Measurements from ENCODE around the gene YTHDF2.

Gene YTHDF2

DNA sequence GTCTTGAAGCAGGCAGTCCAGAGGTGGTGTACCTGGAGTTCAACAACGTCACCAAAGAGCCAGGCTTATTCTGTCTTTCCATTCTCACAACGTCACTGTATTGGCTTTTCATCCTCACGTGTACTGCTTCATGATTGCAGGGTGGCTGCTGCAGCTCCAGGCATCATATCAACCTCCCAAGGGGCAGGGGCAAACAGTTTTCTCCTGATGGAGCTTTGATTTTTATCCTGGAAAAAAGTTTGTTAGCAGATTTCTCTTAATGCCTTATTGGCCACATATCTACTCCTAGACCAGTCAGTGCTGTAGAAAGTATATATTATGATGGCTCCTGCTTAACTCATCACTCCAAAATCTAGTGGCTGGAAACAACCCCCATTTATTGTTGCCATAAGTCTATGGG lies 66.9 kb downstream of the YTHDF2 start:
- no peak for DNase-seq

DNA sequence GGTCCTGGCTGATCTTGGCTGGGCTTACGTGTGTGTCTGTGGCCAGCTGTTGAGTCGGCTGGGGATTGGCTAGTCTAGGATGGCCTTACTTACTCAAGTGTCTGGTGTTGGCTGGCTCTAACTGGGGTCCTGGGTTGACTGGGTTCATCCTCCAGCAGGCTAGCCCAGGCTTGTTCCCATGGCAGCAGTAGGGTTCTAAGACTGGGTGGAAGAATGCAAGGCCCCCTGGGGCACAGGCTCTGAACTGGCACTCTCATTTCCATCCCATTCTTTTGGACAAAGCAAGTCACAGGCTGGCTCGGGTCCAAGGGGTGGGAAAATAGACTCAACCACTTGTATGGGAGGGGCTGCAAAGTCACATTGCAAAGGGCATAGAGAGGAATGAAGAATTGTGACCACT lies 67.3 kb downstream of the YTHDF2 start:
- DNase-seq: no peak

GRCh38 chr1:28807046-28807445 lies 70.3 kb downstream of the YTHDF2 start:
- no peak for DNase-seq

GRCh38 chr1:28807986-28808385 lies 71.2 kb downstream of the YTHDF2 start:
- no peak for DNase-seq

DNA sequence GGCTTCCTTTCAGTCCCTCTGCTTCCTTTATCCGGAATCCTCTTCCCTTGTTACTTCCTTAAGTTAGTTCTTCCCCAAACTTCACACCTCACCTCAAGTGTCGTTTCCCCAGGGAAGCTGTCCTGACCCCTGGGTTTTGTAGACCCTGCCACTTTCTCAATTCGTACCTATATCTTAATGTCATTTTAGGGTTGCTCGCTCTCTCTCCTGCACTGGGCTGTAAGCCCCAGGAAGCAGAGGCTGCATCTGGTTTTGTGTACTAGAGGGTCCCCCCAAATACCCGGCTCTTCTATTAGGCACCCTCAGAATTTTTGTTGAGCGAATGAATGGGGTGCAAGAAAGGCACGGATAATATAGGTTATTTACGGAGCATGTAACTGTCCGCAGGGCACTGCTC lies 74.6 kb downstream of the YTHDF2 start:
- no peak for DNase-seq

GRCh38 chr1:28811766-28812668 lies 75.3 kb downstream of the YTHDF2 start, which contains the start of gene OPRD1:
Gene OPRD1, plus strand, starts transcription at chr1:28812170. Its CDS starts 214 bp downstream, at chr1:28812384.
- no peak for DNase-seq

GRCh38 chr1:28812669-28813468 lies 76.1 kb downstream of the YTHDF2 start:
- no peak for DNase-seq

GRCh38 chr1:28813931-28814465 lies 77.3 kb downstream of the YTHDF2 start:
- DNase-seq: no peak

DNA sequence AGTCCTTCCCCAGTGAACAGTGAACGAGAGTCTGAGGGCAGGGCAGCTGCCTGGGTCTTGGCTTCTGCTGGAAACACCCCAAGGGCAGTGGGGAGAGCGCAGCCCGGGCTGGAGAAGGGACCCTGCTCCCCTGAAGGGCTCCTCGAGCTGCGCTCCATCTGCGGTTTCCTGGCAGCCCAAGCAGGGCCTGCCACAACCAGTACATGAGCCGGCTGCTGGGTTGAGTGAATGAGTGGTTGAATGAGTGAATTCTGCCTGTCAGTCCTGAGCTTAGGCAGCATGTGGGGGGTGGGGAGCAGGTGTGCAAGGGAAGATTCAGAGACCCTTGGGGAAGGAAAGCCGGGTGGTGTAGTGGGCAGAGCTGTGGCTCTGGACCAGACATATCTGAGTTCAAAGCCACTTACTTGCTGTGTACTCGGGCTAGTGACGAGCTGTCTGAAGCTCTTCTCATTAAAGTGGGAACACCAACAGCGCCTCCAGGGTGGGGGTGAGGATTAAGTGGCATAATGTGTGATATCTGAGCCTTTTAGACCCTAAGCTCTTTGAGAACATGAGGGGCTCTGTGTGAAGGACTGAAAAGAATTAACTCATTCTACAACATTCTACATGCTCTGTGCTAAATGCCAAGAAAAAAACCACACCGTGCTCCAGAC lies 78.9 kb downstream of the YTHDF2 start:
- no peak for DNase-seq

GRCh38 chr1:28817133-28817532 lies 80.4 kb downstream of the YTHDF2 start:
- DNase-seq: no peak

DNA sequence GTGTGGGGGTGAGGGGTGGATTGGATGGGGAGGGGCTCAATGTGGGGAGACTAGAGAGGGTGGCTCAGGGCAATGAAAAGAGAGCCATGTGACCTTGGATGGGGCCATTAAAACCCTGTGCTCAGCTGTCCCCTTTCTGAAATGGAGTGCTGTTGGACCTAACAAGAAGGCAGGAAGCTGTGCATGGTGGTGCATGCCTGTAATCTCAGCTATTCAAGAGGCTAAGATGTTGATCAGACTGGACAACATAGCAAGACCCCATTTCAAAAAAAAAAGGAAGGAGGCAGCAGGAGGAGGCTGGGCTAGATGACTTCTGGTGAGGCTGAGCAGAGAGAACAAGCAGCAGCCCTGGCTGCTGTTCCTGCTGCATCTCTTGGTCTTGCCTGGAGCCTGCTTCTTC lies 82.3 kb downstream of the YTHDF2 start:
- no peak for DNase-seq

Measured in activated CD4-positive, alpha-beta T cell treated with anti-CD3 and anti-CD28 coated beads for 48 hours (primary cell).